SKM-1 treated with dmso at 0.1 percent for 144 hours (cell line): Measurements from ENCODE around the gene ZDHHC11B.

Experiments
- DNase-seq: peaks from one replicate; lab custom pipeline; 2025; ENCODE audit not compliant: unreplicated experiment; lab: John Stamatoyannopoulos, UW

Gene ZDHHC11B

GRCh38 chr5:662751-663435 lies 121.6 kb downstream of the ZDHHC11B start:
- DNase-seq: no peak

GRCh38 chr5:661891-662750 lies 122.4 kb downstream of the ZDHHC11B start:
- DNase-seq: no peak

GRCh38 chr5:660491-661030 lies 124.0 kb downstream of the ZDHHC11B start:
- DNase-seq: no peak
